Measurements from ENCODE around the gene KCNAB2.
"Not testable (repeated sequence)": the region's sequence is repeated elsewhere in the genome, so short reads cannot be mapped to it uniquely, and the experiment has no call there.

The KCNAB2 gene

GRCh38 chr1:6010554-6010953 lies 35.1 kb upstream of the KCNAB2 start:
- DNase-seq (ENCODE audit: low read depth in 2 of 2) = no peak

GRCh38 chr1:6011161-6011945 lies 34.3 kb upstream of the KCNAB2 start:
- no peak for DNase-seq (ENCODE audit: low read depth in 2 of 2)

DNA sequence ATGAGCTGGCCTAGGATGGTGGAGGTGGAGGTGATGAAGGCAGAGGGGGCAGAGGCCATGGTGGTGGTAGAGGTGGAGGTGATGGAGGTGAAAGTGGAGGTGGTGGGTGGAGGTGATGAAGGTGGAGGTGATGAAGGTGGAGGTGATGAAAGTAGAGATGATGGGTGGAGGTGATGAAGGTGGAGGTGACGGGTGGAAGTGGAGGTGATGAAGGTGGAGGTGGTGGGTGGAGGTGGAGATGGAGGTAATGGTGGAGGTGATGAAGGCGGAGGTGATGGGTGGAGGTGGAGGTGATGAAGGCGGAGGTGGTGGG lies 33.8 kb upstream of the KCNAB2 start:
- DNase-seq (ENCODE audit: low read depth in 2 of 2) = no peak

DNA sequence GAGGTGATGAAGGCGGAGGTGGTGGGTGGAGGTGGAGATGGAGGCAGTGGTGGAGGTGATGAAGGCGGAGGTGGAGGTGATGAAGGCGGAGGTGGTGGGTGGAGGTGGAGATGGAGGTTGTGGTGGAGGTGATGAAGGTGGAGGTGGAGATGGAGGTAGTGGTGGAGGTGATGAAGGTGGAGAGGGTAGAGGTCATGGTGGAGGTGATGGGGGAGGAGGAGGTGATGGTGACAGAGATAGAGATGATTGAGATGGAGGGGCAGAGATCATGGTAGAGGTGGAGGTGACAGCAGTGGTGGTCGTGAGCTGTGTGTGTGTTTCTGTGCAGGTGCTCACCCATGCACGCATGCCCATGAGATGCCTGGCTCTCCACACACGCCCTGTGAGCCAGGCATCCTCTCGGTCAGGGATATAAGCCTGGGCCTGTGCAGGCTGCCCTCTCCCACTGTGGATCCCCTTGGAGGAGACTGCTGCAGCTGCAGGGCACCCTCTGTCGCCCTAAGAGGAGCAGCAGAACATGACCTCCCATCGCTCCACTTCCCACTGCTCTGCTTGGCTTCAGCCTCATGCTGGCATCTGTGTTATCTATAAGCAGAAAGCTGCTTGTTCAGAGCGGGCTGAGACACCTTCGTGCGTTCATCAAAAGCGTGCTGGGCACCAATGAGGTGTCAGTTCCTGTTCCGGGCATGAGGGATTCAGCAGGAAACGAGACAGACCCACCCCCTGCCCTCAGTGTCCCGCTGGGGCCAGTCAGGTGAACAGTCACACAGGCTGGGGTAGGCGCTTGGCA lies 33.0 kb upstream of the KCNAB2 start:
- no peak for DNase-seq (ENCODE audit: low read depth in 2 of 2)

GRCh38 chr1:6013491-6013890 lies 32.2 kb upstream of the KCNAB2 start:
- DNase-seq (ENCODE audit: low read depth in 2 of 2) = no peak

GRCh38 chr1:6014130-6014999 lies 31.3 kb upstream of the KCNAB2 start:
- no peak for DNase-seq (ENCODE audit: low read depth in 2 of 2)

DNA sequence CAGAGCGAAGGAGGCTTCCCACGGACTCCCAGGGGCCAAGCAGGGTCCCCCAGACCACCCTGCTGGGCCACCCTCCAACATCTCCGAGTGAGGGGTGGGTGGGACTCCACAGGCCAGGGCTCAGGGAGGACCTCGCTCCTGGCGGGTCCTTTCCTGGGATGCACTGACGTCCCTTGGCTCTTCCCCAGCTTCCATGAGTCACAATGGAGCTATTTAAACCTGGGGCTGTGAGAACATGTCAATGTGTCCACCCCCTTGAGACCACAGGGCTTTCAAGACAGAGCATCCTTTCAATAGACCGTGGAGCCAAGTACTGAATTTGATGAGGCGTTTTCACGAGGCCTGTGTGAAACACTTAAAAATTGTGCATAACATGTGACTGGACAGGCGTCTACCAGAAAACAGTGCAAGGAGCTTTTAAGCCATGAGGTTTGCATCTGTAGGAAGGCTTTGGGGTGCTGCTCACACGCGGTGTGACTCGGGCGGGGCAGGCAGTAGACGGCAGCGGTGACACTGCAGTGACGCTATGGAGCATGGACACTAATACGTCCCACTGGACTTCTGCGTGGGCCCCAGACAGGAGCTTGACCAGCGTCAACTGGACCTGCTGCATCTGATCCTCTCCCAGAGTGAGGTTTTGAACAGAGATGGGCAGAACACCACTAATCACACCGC lies 29.4 kb upstream of the KCNAB2 start:
- no peak for DNase-seq (ENCODE audit: low read depth in 2 of 2)

- not testable (repeated sequence) for DNase-seq (ENCODE audit: low read depth in 2 of 2)
Observed at GRCh38 chr1:6017654-6018053, 28.0 kb upstream of the KCNAB2 start.

DNA sequence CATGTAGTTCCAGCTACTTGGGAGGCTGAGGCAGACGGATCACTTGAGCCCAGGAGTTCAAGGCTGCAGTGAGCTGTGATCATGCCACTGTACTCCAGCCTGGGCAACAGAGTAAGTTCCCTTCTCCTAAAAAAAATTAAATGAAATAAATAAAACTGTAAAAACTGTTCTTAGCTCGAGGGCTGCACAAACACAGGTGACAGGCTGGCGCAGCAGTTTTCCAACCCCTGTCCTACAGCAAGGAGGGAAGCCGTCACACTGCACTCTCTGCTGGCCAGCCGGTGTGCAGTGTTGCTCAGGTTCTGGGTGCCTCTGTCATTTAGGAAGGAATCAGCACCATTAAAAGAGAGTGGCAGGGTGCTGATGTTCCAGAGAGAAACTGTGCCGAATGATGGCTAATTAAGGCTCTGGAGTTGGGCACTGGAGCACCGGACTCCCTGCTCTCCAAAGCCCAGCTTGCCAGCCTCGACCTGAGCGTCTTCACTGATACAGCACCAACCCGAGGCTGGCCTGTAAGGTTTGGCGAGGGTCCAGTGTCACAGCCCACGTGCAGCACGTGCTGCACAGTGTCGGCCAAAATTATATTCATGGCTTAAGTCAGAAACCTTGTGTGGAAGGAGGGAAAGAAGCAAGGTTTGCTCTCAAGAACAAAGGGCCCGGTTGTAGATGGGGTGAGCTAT lies 26.4 kb upstream of the KCNAB2 start:
- no peak for DNase-seq (ENCODE audit: low read depth in 2 of 2)

- no peak for DNase-seq (ENCODE audit: low read depth in 2 of 2)
Observed at GRCh38 chr1:6022193-6022592, 23.5 kb upstream of the KCNAB2 start.

DNA sequence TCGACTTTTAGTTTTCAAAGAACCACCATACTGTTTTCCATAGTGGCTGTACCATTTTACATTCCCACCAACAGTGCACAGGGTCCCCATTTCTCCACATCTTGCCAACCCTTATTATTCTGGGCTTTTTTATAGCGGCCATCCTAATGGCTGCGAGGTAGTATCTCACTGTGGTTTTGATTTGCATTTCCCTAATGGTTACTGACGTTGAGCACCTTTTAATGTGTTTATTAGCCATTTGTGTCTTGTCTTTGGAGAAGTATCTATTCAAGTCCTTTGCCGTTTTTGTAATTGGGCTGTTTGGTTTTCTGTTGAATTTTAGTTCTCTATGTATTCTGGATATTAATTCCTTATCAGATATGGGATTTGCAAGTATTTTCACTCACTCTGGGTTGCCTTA lies 22.3 kb upstream of the KCNAB2 start:
- no peak for DNase-seq (ENCODE audit: low read depth in 2 of 2)

DNA sequence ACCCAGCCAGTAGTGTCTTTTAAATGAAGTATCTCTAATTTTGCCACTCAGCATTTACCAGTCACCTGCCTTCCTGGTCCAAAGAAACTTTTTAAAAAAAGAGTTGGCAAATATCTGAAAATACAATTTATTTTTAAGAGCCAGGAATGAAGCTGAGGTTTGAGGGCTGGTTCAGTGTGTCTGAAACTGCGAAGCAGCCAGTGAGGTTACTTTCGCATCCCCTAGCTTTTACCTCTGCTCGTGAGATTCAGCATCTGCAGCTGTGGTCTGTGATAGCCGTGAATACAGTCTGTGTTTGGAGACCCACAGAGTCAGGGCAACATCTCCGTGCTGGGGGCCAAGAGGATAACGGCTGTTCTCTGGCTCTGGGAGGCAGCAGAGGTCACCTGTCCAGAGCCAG lies 21.3 kb upstream of the KCNAB2 start:
- DNase-seq (ENCODE audit: low read depth in 2 of 2) = no peak

- no peak for DNase-seq (ENCODE audit: low read depth in 2 of 2)
Observed at GRCh38 chr1:6025269-6026094, 20.2 kb upstream of the KCNAB2 start.

GRCh38 chr1:6026095-6026809 lies 19.4 kb upstream of the KCNAB2 start:
- peak; percentile 84 for DNase-seq (ENCODE audit: low read depth in 2 of 2)

DNA sequence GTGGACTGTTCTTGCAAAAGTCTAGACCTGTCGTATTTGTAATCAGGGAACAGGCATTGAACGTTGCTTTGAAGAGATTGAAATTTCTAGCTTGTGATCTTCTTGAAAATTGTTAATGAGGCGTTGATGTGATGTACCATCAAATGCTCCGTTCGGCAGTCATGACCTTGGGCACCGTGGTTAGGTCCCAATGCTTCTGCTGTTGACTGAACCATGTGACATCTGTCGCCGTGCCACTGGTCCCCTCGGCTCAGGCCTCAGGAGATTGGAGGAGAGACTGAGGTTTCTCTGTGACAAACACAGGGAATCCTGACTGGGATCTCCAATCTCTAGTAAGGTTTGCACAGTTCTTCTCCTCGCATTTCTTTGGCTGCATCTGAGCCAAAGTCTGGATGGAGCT lies 18.1 kb upstream of the KCNAB2 start:
- no peak for DNase-seq (ENCODE audit: low read depth in 2 of 2)

GRCh38 chr1:6028042-6028850 lies 17.4 kb upstream of the KCNAB2 start:
- DNase-seq (ENCODE audit: low read depth in 2 of 2) = peak; percentile 17 to 18

DNA sequence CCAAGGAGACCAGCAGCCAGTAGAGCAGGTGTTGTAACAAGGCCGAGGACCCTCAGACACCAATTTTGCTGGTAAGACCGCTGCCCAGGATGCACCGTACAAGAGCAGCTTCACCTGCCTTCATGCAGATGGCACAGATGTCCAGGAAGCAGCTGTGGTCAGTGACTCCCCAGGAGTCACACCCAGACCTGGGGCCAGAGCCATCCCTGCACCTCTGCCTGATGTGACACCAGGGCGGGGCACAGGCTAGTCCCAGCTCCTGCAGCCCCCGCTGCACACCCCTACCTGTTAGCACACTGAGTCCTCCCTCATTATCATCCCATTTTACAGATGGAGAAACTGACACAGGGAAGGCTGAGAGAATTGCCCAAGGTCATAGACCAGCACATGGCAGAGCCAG lies 16.3 kb upstream of the KCNAB2 start:
- DNase-seq (ENCODE audit: low read depth in 2 of 2) = no peak

DNA sequence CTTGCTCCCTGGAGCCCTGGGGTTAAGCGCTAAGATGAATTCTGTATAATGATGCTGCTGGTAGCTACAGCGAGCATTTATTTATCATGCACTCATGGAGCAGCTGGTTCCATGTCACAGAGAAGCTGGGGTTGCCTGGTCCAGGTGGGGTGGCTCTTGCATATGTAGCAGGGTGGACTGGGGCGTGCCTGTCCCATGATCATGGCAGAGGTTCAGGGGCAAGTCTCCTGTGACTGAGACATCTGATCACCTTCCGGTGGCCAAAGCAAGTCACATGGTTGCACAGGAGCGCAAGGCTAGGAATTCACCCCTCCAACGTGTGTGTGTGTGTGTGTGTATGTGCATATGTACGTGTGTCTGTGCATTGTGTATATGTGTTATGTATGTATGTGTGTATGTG lies 15.6 kb upstream of the KCNAB2 start:
- DNase-seq (ENCODE audit: low read depth in 2 of 2) = no peak

All from stimulated activated CD8-positive, alpha-beta memory T cell treated with anti-CD3 and anti-CD28 coated beads, Interleukin-2, amount 100 ng/mL, for 1 hour (primary cell).